Esophagus mucosa (tissue), 1 donor: Measurements from ENCODE around the gene PSME3IP1. TPM values are rescaled to one million over a fixed set of nuclear protein-coding genes. Genes with fewer than 3 reads are reported as not detected.
A peak's percentile ranks its signal among the peaks of the same experiment; 100 is the strongest.
"Not testable (repeated sequence)": the region's sequence is repeated elsewhere in the genome, so short reads cannot be mapped to it uniquely, and the experiment has no call there.

Experiments used
- ATAC-seq: fragments of 200-7000 bp; cut with Tn5 transposase; one replicate; pipeline ENCODE4 v1.9.1; 2020
- total RNA-seq: library from RNA; stranded (reverse); gene quantifications from one replicate; pipeline ENCODE4 v1.2.4, GENCODE V29; 2023
- donor health status: DM: yes; HTN: yes; CAD: no.

PSME3IP1 gene
- total RNA-seq, 1 donor from 2014 or later, result 63.1 TPM

DNA sequence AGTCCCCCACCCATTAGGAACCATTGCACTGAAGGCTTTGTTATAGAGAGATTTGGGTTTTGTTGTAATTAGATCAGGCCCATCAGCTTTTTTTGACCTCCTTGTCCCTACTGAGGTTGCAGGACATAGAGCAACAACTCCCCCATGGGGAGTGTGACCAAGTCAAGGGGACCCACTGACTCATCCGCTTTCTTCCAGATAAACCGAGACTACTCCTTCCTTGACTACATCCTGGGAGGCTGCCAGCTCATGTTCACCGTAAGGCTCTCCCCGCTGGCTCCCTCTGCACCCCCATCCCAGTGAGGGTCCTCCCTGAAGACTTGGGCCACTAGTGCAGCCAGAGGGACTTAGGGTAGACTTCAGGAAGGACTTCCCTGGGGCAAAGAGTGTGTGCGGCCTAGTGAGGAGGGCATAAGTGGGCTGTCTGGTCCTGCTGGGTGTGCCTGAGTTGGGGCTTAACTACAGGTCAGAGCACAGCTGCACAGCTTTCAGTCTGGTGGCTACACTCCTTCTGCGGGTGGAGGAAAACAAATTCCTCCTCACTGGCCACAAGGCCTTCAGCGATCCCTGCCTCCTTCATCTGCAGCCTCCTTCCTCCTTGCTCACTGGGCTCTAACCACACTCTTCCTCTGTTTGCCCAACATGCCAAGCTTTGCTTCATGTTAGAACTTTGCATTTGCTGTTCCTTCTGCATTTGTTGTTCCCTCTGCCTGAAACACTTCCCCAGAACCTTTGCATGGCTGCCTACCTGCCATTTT is 62.4 kb downstream of the PSME3IP1 start:
- ATAC-seq, result no peak

DNA sequence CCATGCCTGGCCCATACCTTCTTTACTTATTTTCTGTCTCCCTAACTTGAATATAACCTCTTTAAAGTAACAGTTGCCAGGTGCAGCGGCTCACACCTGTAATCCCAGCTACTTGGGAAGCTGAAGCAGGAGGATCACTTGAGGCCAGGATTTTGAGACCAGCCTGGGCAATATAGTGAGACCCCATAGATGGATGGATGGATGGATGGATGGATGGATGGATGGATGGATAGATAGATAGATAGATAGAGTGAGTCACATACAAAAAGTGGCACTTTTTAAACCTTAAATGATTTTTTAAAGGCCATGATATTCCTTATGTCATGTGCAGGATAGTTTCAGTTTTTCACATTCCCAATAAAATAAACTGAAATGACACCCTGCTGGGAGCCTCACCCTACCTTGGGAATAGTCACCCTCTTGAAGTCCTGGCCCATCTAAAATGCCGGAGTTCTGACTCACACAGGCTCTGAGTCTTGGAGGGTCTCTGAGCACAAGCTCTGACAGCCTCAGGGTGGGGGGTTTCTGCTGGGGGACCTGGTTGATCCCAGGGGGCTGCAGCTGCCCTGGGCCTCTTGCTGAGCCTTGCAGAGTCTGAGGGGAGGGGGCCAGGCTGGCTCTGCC is 67.3 kb downstream of the PSME3IP1 start:
- no peak for ATAC-seq

DNA sequence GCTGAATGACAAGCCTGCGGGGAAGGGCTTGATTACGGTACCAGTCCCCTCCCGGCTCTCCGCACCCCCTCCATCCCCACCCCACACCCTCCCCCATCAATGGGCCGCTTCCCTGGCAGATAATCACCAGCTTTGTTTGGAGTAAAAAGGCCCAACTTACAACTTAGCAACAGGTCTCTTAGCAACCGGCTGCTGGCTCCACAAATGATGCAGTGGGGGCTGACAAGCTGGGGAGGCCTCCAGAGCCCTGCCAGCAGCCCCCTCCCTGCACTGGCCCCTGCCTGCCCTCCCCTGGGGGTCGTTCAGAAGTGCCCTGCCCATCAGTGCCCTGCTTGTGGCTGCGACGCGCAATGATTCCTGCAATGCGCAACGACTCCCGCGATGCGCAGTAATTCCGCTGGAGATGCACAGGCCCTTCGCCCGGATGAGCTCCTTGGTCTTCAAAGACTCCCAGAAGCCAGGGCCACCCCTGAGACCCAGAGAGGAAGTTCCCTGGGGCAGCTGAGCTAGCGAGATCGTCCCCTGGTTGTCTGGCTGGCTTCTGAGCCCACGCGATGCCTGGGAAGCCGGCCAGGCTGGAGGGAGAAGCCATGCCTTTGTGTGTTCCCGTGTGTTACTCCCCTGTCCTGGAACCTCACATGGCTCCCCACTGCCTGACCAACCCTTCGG is 70.2 kb downstream of the PSME3IP1 start:
- no peak for ATAC-seq

DNA sequence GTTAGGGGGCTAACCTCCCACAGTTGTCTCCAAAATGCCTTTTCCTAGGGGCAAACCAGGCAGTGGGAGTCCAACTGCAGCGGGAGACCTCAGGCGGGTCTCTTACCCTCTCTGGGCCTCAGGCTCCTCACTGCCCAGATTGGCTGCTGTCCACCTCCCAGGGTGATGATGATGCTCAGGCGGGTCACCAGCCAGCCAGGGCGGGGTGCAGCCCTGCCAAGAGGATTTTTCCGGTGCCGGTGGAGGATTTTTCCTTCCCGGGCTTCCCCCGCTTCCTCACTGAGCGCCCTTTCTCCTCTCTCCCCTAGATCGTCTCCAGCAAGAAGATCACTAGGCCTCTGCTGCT is 70.7 kb downstream of the PSME3IP1 start:
- no peak for ATAC-seq

DNA sequence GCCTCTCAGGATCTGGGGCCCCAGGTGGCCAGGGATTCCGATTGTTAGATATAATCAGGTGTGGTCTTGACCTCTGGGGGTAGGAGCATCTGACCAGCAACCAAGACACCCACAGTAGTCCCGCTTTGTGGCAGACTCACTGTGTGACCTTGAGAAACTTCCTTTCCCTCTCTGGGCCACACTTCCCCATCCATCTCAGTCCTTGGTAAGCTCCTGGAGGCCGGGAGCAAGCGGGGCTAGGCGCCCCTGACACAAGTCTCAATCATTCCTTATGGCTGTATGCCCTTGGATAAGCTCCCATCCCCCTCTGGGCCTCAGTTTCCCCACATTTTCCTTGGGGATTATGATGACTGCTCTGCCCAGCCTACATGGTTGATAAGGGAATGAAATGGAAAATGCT is 72.2 kb downstream of the PSME3IP1 start:
- ATAC-seq, result no peak

DNA sequence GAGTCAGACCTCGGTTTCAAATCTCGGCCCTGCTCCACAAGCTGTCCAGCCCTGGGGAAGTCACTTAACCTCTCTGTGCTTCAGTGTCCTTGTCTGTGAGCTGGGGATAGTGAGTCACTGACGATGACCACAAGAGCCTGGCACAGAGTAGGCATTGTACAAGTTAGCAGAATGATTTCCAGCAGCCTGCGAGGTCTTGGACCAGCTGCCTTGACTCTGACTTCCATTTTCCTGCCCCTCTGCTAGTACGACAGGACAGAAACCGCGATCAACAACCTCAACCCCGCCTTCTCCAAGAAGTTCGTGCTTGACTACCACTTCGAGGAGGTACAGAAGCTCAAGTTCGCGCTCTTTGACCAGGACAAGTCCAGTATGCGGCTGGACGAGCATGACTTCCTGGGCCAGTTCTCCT is 72.8 kb downstream of the PSME3IP1 start:
- ATAC-seq, result no peak

DNA sequence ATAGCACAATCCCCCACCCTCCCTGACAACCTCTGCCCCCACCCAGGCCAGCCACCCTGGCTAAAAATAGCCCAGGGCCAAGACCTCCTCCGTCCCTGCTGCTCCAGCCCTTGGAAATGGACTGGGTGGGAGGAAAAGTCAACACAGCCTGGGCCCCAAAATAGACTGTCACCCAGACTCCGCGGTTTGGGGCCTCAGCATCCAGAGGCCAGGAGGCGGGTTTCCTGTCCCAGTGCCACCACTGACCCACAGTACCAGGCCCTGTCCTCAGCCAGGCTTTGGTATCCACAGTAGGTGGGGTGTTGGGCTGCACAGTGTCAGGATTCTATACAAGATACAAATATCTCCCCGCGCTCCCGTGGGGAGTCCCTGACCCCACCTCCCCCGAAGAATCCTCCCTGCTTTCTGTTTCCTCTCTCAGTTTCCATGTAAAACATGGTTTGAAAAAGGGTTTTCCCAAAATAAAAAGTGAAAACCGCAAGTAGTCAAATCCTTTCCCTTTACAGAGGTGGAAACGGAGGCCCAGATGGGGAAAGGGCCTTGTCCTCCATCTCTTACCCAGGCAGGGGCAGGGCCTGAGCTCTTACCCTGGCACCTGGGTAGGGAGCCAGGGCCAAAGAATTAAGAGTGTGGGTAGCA is 73.3 kb downstream of the PSME3IP1 start:
- ATAC-seq, result peak; percentile 8

DNA sequence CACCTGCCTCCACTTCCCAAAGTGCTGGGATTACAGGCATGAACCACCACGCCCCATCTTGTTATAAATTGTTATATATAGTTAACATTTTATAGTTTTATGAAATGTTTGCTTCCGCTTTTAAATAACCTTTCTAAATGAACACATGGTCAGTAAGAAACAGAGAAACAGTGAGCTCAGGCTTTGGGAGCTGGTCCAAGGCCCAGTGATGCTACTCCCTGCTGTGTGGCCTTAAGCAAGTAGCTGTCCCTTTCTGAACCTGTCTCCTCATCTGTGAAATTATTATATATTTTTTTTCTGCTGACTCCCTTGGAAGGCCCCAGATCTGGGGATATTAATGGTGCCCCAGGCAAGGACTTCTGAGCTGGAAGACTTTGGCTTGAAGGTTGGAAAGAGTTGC is 74.4 kb downstream of the PSME3IP1 start:
- ATAC-seq, result no peak

DNA sequence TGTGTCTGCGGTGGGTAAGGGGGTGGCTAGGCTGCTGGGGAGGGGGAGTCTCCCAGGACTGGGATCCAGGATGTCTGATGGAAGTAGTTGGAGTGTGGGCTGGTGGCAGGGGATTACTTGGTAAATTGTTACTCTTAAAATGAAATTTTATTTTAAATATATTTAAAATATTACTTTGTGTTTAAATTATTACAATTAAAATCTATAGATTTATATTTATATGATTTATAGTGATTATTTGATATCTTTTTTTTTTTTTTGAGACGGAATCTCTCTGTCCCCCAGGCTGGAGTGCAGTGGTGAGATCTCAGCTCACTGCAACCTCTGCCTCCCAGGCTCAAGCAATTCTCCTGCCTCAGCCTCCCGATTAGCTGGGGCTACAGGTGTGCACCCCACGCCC is 74.9 kb downstream of the PSME3IP1 start:
- no peak for ATAC-seq

DNA sequence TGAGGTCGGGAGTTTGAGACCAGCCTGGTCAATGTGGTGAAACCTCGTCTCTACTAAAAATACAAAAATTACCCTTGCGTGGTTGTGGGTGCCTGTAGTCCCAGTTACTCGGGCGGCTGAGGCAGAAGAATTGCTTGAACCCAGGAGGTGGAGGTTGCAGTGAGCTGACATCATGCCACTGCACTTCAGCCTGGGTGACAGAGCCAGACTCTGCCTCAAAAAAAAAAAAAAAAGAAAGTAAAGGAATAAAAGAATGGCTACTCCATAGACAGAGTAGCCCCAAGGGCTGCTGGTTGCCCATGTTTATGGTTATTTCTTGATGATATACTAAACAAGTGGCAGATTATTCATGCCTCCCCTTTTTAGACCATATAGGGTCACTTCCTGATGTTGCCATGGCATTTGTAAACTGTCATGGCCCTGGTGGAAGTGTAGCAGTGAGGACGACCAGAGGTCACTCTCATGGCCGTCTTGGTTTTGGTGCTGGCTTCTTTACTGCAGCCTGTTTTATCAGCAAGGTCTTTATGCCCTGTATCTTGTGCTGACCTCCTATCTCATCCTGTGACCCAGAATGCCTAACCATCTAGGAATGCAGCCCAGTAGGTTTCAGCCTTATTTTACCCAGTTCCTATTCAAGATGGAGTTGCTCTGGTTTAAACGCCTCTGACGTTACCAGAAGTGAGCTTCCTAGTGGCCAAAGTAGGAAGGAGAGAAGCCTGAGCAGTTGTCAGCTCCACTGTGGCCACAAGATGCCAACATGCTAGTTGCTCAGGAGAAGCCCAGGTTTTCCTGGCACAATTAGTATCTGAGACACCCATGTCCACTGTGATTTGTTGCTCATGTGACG is 76.4 kb downstream of the PSME3IP1 start:
- ATAC-seq, result not testable (repeated sequence)

DNA sequence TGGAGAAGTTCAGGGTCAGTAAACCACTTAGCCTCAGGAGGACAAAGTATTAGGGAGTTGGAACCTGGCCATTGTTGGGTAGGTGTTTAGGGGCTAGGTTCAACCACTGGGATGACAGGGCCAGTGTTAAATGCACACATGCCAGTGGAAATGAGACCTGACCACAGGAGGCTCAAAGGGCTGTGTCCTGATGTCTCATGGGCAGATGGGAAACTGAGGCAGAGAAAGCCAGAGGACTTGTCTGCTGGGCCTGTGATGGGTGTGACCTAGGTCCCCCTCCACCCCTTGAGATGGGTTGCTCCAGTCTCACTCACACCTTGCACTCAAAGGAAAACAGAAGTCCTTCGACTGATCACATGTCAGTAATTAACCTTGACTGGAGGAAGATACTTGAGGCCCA is 77.4 kb downstream of the PSME3IP1 start:
- ATAC-seq, result no peak

DNA sequence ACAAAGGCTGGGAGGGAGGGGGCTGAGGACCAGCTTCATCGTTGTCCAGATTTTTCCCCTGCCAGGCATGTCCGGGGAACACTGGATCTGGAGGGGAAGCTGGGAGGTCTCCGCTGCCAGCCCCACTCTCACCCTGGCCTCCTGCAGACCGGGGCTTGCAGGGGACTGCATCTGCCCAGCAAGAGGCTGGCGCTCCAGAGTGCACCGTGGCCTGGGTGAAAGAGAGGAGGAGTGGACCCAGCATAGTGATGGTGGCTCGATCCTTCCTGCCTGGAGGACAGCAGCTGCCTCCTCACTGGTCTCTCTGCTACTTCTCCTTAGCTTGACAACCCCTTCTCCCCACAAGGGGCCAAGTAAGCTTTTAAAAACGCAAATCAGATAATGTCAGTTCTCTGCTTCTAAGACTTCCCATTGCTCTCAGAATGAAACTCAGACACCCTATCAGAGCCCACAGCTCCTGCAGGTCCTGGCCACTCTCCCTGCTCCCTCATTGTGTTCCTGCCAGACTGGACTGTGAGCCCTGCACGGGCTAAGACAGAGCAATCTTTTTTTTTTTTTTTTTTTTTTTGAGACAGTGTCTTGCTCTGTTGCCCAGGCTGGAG is 78.4 kb downstream of the PSME3IP1 start:
- ATAC-seq, result no peak

DNA sequence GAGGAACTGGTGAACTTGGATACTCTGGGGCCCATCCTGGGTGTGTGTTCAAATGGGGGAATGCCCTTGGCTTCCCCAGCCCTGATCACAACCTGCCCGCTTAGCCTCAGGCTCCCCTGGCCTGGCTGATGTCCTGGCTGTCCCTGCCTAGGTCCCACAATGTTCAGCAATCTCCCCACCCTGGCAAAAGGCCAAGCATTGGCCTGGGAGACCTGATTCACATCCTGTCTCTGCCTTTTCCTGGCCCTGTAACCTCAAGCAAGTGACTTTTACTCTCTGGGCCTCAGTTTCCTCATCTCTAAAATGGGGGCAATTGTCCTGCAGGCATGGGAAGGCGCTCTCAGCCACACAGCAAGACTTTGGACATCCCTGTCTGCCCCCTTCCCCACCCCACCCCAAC is 79.1 kb downstream of the PSME3IP1 start:
- no peak for ATAC-seq

DNA sequence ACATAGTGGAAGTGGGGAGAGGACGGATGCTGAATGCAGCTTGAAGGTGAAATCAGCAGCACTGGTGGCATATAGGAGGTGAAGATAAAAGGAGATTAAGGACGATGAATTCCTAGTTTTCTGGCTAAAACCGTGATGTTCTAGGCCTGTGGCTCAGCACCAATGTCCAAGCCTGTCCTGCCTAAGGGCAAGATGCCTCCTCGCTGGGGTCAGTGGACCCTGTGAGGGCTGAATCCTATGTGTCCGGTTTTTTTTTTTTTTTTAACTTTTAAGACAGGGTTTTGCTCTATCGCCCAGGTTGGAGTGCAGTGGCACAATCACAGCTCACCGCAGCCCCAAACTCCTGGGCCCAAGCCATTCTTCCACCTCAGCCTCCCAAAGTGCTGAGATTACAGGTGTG is 80.7 kb downstream of the PSME3IP1 start:
- ATAC-seq, result no peak

DNA sequence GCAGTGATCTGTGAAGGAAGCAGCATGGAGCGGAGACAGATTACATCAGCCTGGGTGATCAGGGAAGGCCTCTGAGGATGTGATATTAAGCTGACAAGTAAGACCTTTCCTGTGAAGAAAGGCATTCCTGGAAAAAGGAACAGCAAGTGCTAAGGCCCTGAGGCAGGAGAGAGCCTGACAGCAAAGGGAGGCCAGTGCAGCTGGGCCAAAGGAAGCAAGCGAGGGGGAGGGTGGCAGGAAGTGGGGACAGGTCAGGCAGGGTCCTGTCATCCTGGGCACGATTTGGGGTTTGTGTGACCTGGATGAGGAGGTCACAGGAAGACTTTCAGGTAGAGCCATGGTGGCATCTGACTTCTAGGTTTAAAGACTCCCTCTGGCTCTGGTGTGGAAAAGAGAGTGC is 81.1 kb downstream of the PSME3IP1 start:
- no peak for ATAC-seq

DNA sequence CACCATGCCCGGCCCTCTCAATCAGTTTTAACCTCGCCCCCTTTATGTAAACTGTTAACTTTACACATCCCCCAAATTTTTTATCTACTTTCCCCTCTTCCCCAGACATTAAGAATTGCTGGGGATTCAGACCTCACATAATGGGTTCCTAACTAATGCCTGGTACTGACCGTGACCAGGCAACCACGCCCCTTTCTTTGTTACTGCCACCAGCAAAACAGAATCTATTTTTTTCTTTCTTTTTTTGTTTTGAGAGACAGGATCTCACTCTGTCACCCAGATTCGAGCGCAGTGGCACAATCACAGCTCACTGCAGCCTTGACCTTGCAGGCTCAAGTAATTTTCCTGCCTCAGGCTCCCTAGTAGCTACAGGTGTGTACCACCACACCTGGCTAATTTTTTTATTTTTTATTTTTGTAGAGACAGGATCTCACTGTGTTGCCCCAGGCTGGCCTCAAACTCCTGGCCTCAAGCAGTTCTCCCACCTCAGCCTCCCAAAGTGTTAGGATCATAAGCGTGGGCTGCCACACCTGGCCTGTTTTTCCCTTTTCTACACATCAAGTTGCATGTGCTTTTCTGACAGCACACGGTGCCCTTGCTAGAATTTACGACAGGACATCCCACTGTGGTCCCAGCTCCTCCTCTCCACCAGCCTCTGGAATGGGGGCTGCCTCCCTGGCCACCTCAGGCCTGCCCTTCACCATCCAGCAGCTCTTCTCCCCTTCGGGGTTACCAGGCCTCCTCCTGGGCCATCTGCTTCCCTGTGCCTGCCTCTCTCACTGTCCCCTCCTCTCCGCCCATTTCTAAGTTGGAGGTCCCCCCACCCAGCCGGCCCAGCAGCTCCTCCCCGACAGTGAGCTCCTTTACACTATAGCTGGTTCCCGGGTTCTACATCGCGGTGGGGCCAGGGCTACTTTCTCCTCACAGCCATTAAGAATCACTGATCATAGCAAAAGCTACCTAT is 82.7 kb downstream of the PSME3IP1 start:
- ATAC-seq, result no peak
